Measurements from ENCODE around the gene RTEL1. TPM values are rescaled to one million over a fixed set of nuclear protein-coding genes. Genes with fewer than 3 reads are reported as not detected.

RTEL1 gene
- total RNA-seq, 4 donors from 2014 or later = 7.1 to 43.7 (median 18.7) TPM

DNA sequence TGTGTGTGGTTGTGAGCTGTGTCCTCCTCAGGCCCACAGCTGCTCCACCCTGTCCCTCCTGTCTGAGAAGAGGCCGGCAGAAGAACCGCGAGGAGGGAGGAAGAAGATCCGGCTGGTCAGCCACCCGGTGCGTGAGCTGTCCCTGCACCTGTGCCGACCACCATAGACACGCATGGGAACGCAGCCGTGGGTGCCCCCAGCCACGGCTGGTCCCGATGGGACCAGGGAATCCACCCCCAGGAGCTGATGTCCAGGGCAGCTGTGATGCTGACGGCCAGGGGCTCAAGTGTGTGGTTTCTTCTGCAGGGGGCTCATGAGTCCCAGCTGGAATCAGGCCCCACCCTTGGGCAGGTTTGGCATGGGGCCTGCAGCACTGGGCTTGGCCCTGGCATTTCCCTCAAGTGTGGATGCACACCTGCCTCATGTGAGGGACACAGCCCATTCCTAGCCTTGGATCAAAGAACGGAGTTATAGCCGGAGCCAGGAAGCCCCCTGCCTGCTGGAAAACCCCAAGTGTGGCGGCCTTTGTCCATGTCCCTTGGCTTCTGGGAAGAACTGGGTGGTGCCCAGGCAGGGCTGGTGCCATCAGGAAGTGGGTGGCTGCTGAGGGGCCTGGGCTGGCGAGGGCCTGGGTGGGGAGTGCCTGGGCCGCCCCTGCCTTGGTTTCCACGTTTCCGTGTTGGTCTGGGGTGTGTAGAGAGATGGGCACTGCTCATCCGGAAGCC, 33.8 kb downstream of the RTEL1 start:
- TF ChIP-seq POLR2A (IDR thresholded peaks at IDR 0.05) = no peak
- no peak for TF ChIP-seq POLR2AphosphoS5 (IDR thresholded peaks at IDR 0.05)
- no peak for TF ChIP-seq EP300 (IDR thresholded peaks at IDR 0.05)
- TF ChIP-seq CTCF (IDR thresholded peaks at IDR 0.05) = no peak
- H3K9me3 ChIP-seq = no peaks in the 10 kb centered on the region
- H3K4me1 ChIP-seq = peaks cover 0 to 40% (median 26%) of the 10 kb centered on the region in 3 donors
- 80 to 83% methylated on average over 1 of the region's 21 CpGs for WGBS, 2 donors (ENCODE audit: low coverage in 1 of 2)
- no peak overlapping the region for H3K4me3 ChIP-seq
- no peaks in the 10 kb centered on the region for H3K27me3 ChIP-seq
- H3K36me3 ChIP-seq = peaks cover 0 to 30% of the 10 kb centered on the region in 2 donors
- ATAC-seq = no peak
- H3K27ac ChIP-seq = peak overlapping the region in 3 of 4 donors; percentile 27 to 70 (median 38)

DNA sequence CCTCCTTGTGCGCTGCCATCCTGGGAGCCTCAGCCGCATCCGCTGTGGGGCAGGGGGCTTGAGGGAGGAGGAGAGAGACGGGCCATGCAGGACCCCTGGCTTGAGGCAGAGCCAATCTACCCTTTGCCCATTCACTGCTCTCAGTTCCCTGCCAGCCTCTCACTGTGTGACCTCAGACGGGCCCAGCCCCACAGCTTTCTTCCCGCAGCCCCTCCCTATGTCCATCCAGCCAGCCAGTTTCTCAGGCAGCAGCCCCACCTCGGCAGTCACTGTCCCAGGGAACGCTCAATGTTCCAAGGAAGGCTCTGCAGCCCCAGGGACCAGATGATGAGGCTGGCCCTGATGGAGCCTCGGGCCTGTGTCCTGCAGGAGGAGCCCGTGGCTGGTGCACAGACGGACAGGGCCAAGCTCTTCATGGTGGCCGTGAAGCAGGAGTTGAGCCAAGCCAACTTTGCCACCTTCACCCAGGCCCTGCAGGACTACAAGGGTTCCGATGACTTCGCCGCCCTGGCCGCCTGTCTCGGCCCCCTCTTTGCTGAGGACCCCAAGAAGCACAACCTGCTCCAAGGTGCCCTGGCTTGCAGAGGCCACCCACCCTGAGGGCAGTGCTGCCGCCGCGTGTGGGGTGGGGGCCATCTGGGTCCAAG, 34.4 kb downstream of the RTEL1 start:
- peak; percentile 34 for ATAC-seq
- Histone ChIP-seq H3K4me3 (no peak overlapping the region), H3K27me3 (no peaks in the 10 kb centered on the region), H3K4me1 (peaks cover 0 to 40% (median 25%) of the 10 kb centered on the region in 3 donors), H3K27ac (peak overlapping the region in 3 of 4 donors; percentile 27 to 70 (median 38)), H3K9me3 (no peaks in the 10 kb centered on the region), H3K36me3 (peaks cover 0 to 30% of the 10 kb centered on the region in 2 donors)
- TF ChIP-seq POLR2A (IDR thresholded peaks at IDR 0.05) (peak in 1 of 2 donors; percentile 12), POLR2AphosphoS5 (IDR thresholded peaks at IDR 0.05) (no peak), EP300 (IDR thresholded peaks at IDR 0.05) (no peak), CTCF (IDR thresholded peaks at IDR 0.05) (no peak)
- WGBS, 2 donors (ENCODE audit: low coverage in 1 of 2) = 49% methylated on average over 3 of the region's 20 CpGs; no CpG with 5 or more reads in 1 of the 2 donors

GRCh38 chr20:63693083-63693732, 35.1 kb downstream of the RTEL1 start:
- no peak overlapping the region for H3K4me3 ChIP-seq
- peak overlapping the region in 1 of 4 donors; percentile 27 for H3K27ac ChIP-seq
- peaks cover 0 to 40% (median 22%) of the 10 kb centered on the region in 3 donors for H3K4me1 ChIP-seq
- H3K9me3 ChIP-seq = no peaks in the 10 kb centered on the region
- peaks cover 0 to 36% of the 10 kb centered on the region in 2 donors for H3K36me3 ChIP-seq
- H3K27me3 ChIP-seq = no peaks in the 10 kb centered on the region
- ATAC-seq = no peak
- WGBS, 2 donors (ENCODE audit: low coverage in 1 of 2) = no CpG with 5 or more reads among the region's 10 CpGs
- TF ChIP-seq CTCF (IDR thresholded peaks at IDR 0.05) (no peak), POLR2A (IDR thresholded peaks at IDR 0.05) (no peak), EP300 (IDR thresholded peaks at IDR 0.05) (no peak), POLR2AphosphoS5 (IDR thresholded peaks at IDR 0.05) (no peak)

DNA sequence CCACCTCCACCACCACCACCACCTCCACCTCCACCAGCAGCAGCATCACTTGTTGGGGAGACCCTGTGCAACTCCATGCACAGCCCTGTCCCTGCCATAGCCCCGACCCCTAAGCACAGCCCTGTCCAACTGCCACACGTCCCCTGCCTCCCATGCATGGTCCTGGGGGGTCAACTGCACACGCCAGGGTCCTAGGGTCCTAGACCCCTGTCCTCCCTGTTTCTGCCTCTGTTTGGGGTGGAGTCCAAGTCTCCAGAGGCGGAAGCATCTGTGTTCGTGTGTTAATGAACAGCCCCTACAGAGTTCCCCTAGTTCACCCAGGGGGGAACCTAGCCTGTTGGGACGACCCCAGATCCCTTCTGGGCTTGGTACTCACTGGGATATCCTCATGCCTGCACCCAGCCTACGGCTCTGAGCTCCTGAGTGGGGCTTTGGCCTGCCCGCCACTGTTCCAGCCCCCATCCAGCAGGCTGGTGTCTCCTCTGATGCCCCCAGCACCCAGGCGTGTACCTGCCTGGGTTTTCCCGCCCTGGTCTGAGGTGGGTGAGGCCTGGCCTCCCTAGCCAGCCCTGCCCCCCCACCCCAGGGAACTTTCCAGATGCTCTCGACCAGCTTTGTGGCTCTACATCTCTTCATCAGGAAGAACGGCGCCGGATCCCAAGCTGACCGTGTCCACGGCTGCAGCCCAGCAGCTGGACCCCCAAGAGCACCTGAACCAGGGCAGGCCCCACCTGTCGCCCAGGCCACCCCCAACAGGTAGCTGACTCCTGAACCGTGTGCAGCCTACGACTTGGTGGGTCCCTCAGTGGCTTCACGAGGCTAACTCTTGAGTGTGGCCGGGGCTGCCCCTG, 35.8 kb downstream of the RTEL1 start:
- H3K9me3 ChIP-seq = no peaks in the 10 kb centered on the region
- H3K4me1 ChIP-seq = peaks cover 0 to 40% (median 24%) of the 10 kb centered on the region in 3 donors
- no peak for TF ChIP-seq CTCF (IDR thresholded peaks at IDR 0.05)
- TF ChIP-seq POLR2A (IDR thresholded peaks at IDR 0.05) = no peak
- TF ChIP-seq EP300 (IDR thresholded peaks at IDR 0.05) = no peak
- TF ChIP-seq POLR2AphosphoS5 (IDR thresholded peaks at IDR 0.05) = no peak
- no peak for ATAC-seq
- 90 to 100% methylated on average over 1 to 2 of the region's 21 CpGs for WGBS, 2 donors (ENCODE audit: low coverage in 1 of 2)
- H3K27ac ChIP-seq = no peak overlapping the region
- H3K27me3 ChIP-seq = no peaks in the 10 kb centered on the region
- H3K36me3 ChIP-seq = peaks cover 0 to 36% of the 10 kb centered on the region in 2 donors
- H3K4me3 ChIP-seq = no peak overlapping the region

Data from gastroesophageal sphincter (tissue), 4 donors.